K562 (cell line): ENCODE results near the gene HOXB8. TPM values are rescaled to one million over a fixed set of nuclear protein-coding genes. Genes with fewer than 3 reads are reported as not detected.

ENCODE experiments used
- DACH1 ChIP-seq: fragments of 450-650 bp; IDR thresholded peaks from 2 replicates; pipeline ENCODE4 v1.6.1; 2018; ENCODE audit not compliant: partially characterized antibody
- EP400 ChIP-seq: fragments of 450-650 bp; IDR thresholded peaks from 2 replicates; pipeline ENCODE4 v1.6.1; 2017; ENCODE audit warnings: antibody characterized with exemption, mild to moderate bottlenecking, moderate library complexity
- FOXK1 ChIP-seq: sonication (generic); formaldehyde crosslinking; IDR thresholded peaks from 2 replicates; pipeline ENCODE4 v1.8.0; 2022; ENCODE audit warnings: missing genetic modification reagents, mild to moderate bottlenecking, borderline replicate concordance
- HLTF ChIP-seq: fragments of 450-650 bp; IDR thresholded peaks from 2 replicates; pipeline ENCODE4 v1.6.1; 2016
- MAFF ChIP-seq: IDR thresholded peaks from 2 replicates; pipeline ENCODE4 v1.6.1; 2012; ENCODE audit warnings: low read length, improper control_type of control experiment
- MAFG ChIP-seq: fragments of 450-650 bp; conservative IDR thresholded peaks from 2 replicates; pipeline ENCODE4 v1.6.1; 2016; ENCODE audit warnings: missing genetic modification characterization, missing compliant biosample characterization
- MEIS2 ChIP-seq: fragments of 450-650 bp; IDR thresholded peaks from 2 replicates; pipeline ENCODE4 v1.6.1; 2014; ENCODE audit warnings: mild to moderate bottlenecking; ENCODE audit not compliant: partially characterized antibody
- MYNN ChIP-seq, 2 experiments: sonication (generic); formaldehyde crosslinking in 1 of 2; IDR thresholded peaks; 2 replicates each; pipeline versions ENCODE4 v1.5.0 to v1.6.1; 2016 to 2020; ENCODE audit warnings: antibody characterized with exemption in 1 of 2, missing genetic modification reagents in 1 of 2
- PBX2 ChIP-seq, 2 experiments: IDR thresholded peaks in 1 of 2; conservative IDR thresholded peaks in 1 of 2; 2 replicates each; pipeline ENCODE4 v1.6.1; 2016; ENCODE audit warnings: low read depth in 2 of 2, mild to moderate bottlenecking in 1 of 2, missing compliant biosample characterization in 1 of 2, missing genetic modification characterization in 1 of 2, moderate library complexity in 1 of 2
- PHB ChIP-seq: fragments of 250-450 bp; sonication (Bioruptor Pico); IDR thresholded peaks from 2 replicates; pipeline ENCODE4 v1.5.0; 2021
- POLR2B ChIP-seq: fragments of 450-650 bp; IDR thresholded peaks from 2 replicates; pipeline ENCODE4 v1.6.1; 2018; ENCODE audit warnings: low read depth; ENCODE audit not compliant: partially characterized antibody
- RBFOX2 ChIP-seq: fragments of 200-400 bp; formaldehyde crosslinking; IDR thresholded peaks from 2 replicates; pipeline ENCODE4 v1.6.1; 2017; ENCODE audit warnings: low read depth, mild to moderate bottlenecking, low read length, moderate library complexity
- SMARCE1 ChIP-seq: fragments of 450-650 bp; IDR thresholded peaks from 2 replicates; pipeline ENCODE4 v1.7.1; 2016; ENCODE audit warnings: mild to moderate bottlenecking
- ZNF316 ChIP-seq: fragments of 450-650 bp; IDR thresholded peaks from 2 replicates; pipeline ENCODE4 v1.6.1; 2016
- ZNF408 ChIP-seq: fragments of 250-450 bp; sonication (Bioruptor Pico); IDR thresholded peaks from 2 replicates; pipeline ENCODE4 v1.4.0; 2020; ENCODE audit warnings: low read depth, mild to moderate bottlenecking, moderate library complexity
- polyA plus RNA-seq, 8 experiments: library from polyadenylated mRNA; depleted of rRNA in 4 of 8; stranded (reverse) in 5 of 8; unstranded in 3 of 8; fragments of >200 nt; fragmentation: Nextera tagmentation in 2 of 8; fragmentation: Illumina TruSeq in 1 of 8; extraction: Ambion mirVana in 2 of 8; extraction: Trizol in 1 of 8; gene quantifications; 2 replicates each; pipeline versions ENCODE4 v1.2.1 to v1.2.3, GENCODE V29; 2011 to 2014; ENCODE audit warnings: inconsistent platforms in 1 of 8, missing spikeins in 1 of 8
- total RNA-seq, 7 experiments: library from RNA; depleted of rRNA in 6 of 7; stranded (reverse); fragments of >200 nt in 6 of 7; fragmentation: Illumina TruSeq in 2 of 7; extraction: Trizol in 2 of 7; gene quantifications; 2 replicates each; pipeline versions ENCODE4 v1.2.1 to v1.2.3, GENCODE V29; 2011 to 2021; ENCODE audit warnings: low replicate concordance in 1 of 7
- TF ChIP-seq, protein P1 (sequence below): fragments of 450-650 bp; IDR thresholded peaks from 2 replicates; pipeline ENCODE4 v1.6.1; 2016

Gene HOXB8
- total and polyA plus RNA-seq, 9 of the 15 experiments (the other 6 are each of a cell fraction or from before 2014, with no cell fraction given) = 0.52 to 23.8 (median 3.6) TPM

GRCh38 chr17:48568499-48569239, 46.4 kb downstream of the HOXB8 start (continued):
- peak; percentile 78 for TF ChIP-seq MAFF
- no peak for TF ChIP-seq FOXK1 (CRISPR knock-in tag)
- no peak for TF ChIP-seq PBX2 (CRISPR knock-in tag; IDR thresholded peaks at IDR 0.05; ENCODE audit: low read depth)
- TF ChIP-seq PBX2 (tag; conservative IDR thresholded peaks at IDR 0.05; ENCODE audit: low read depth) = peak; percentile 48
- TF ChIP-seq, protein P1, sequence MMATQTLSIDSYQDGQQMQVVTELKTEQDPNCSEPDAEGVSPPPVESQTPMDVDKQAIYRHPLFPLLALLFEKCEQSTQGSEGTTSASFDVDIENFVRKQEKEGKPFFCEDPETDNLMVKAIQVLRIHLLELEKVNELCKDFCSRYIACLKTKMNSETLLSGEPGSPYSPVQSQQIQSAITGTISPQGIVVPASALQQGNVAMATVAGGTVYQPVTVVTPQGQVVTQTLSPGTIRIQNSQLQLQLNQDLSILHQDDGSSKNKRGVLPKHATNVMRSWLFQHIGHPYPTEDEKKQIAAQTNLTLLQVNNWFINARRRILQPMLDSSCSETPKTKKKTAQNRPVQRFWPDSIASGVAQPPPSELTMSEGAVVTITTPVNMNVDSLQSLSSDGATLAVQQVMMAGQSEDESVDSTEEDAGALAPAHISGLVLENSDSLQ = 0 out of 2 replicates have a peak, but pooled peaks have one; percentile 10
- TF ChIP-seq MEIS2 = peak; percentile 25
- no peak for TF ChIP-seq POLR2B
- 0 out of 2 replicates have a peak, but pooled peaks have one; percentile 18 for TF ChIP-seq RBFOX2
- TF ChIP-seq MAFG = peak; percentile 69
- TF ChIP-seq DACH1 = no peak
- peak; percentile 89 for TF ChIP-seq ZNF316
- no peak for TF ChIP-seq MYNN (IDR thresholded peaks at IDR 0.05)
- no peak for TF ChIP-seq MYNN (CRISPR knock-in tag; IDR thresholded peaks at IDR 0.05)
- no peak for TF ChIP-seq ZNF408 (CRISPR knock-in tag)
- no peak for TF ChIP-seq PHB (CRISPR knock-in tag)
- no peak for TF ChIP-seq EP400
- no peak for TF ChIP-seq HLTF
- no peak for TF ChIP-seq SMARCE1
